NB4 (cell line): ENCODE data around the gene TAS2R9.

Source experiments
- MAX ChIP-seq: IDR thresholded peaks from 2 replicates; pipeline ENCODE4 v1.6.1; 2011; ENCODE audit warnings: low read depth, low read length
- MYC ChIP-seq: IDR thresholded peaks from 2 replicates; pipeline ENCODE4 v1.6.1; 2011; ENCODE audit warnings: low read depth, low read length
- POLR2A ChIP-seq: IDR thresholded peaks from 2 replicates; pipeline ENCODE4 v1.6.1; 2011; ENCODE audit warnings: mild to moderate bottlenecking; ENCODE audit not compliant: insufficient read length; ENCODE audit errors: extremely low read depth
- TF ChIP-seq, protein P1 (sequence below): IDR thresholded peaks from one replicate; pipeline ENCODE4 v1.5.1; 2012; ENCODE audit warnings: low read depth, low read length

GRCh38 chr12:10855807-10856206, 45.8 kb upstream of the TAS2R9 start:
- TF ChIP-seq POLR2A (no peak), MAX (no peak), MYC (no peak)
- TF ChIP-seq, protein P1, sequence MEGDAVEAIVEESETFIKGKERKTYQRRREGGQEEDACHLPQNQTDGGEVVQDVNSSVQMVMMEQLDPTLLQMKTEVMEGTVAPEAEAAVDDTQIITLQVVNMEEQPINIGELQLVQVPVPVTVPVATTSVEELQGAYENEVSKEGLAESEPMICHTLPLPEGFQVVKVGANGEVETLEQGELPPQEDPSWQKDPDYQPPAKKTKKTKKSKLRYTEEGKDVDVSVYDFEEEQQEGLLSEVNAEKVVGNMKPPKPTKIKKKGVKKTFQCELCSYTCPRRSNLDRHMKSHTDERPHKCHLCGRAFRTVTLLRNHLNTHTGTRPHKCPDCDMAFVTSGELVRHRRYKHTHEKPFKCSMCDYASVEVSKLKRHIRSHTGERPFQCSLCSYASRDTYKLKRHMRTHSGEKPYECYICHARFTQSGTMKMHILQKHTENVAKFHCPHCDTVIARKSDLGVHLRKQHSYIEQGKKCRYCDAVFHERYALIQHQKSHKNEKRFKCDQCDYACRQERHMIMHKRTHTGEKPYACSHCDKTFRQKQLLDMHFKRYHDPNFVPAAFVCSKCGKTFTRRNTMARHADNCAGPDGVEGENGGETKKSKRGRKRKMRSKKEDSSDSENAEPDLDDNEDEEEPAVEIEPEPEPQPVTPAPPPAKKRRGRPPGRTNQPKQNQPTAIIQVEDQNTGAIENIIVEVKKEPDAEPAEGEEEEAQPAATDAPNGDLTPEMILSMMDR = no peak
